ENCODE measurements around the gene USP3.

GRCh38 chr15:63538876-63539275 lies 34.5 kb downstream of the USP3 start:
- TF ChIP-seq TFE3 (CRISPR knock-in tag; IDR thresholded peaks at IDR 0.05) (no peak), FOSL1 (tag; conservative IDR thresholded peaks at IDR 0.05) (no peak), CTCF (IDR thresholded peaks at IDR 0.05 in 2 of 3, conservative IDR thresholded peaks at IDR 0.05 in 1 of 3; ENCODE audit: insufficient read depth in 2 of 3, low read depth in 1 of 3, low read length in 3 of 3) (no peak), KDM1A (IDR thresholded peaks at IDR 0.05) (no peak), XRCC3 (IDR thresholded peaks at IDR 0.05) (no peak), SMAD2 (IDR thresholded peaks at IDR 0.05; ENCODE audit: low read depth, low read length) (no peak), JUND (IDR thresholded peaks at IDR 0.05; ENCODE audit: borderline replicate concordance, low read depth, low read length) (no peak), JUND (tag; IDR thresholded peaks at IDR 0.05; ENCODE audit: borderline replicate concordance, low read depth, low read length) (no peak)

All from K562 (cell line).